Hepatocyte (in vitro differentiated cells): ENCODE measurements around the gene LMTK2.

ENCODE experiments used
- EZH2 ChIP-seq: fragments of 200-600 bp; sonication (generic); IDR thresholded peaks from 2 replicates; pipeline ENCODE4 v1.6.1; 2016; ENCODE audit warnings: antibody characterized with exemption, mild to moderate bottlenecking, borderline replicate concordance
- EZH2phosphoT487 ChIP-seq: fragments of 200-600 bp; sonication (generic); IDR thresholded peaks from one replicate; pipeline ENCODE4 v1.6.1; 2018; ENCODE audit warnings: antibody characterized with exemption, mild to moderate bottlenecking, low read depth, moderate library complexity; ENCODE audit not compliant: unreplicated experiment, severe bottlenecking
- TF ChIP-seq, protein P1 (sequence below): fragments of 200-600 bp; sonication (generic); IDR thresholded peaks from 2 replicates; pipeline ENCODE4 v1.5.1; 2016; ENCODE audit warnings: antibody characterized with exemption, mild to moderate bottlenecking; ENCODE audit not compliant: poor library complexity

DNA sequence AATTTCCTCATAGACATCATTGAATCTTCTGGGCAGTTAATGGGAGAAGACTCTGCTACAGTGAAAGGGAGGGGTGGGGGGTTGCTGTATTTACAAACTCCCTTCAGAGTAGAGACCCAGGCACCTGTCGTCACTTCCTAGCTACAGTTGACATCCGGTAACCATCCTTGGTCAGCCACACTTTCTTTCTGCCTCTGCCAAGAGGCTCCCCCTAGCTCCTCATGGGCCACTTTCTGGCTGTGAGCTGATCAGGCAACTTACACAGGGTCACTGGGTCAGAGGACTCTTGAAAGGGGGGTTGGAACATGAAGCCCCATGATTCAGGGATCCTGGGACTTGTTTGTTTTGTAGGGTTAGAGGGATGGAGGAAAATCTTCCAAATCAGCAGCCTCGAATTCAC, 144.1 kb downstream of the LMTK2 start:
- TF ChIP-seq, protein P1, sequence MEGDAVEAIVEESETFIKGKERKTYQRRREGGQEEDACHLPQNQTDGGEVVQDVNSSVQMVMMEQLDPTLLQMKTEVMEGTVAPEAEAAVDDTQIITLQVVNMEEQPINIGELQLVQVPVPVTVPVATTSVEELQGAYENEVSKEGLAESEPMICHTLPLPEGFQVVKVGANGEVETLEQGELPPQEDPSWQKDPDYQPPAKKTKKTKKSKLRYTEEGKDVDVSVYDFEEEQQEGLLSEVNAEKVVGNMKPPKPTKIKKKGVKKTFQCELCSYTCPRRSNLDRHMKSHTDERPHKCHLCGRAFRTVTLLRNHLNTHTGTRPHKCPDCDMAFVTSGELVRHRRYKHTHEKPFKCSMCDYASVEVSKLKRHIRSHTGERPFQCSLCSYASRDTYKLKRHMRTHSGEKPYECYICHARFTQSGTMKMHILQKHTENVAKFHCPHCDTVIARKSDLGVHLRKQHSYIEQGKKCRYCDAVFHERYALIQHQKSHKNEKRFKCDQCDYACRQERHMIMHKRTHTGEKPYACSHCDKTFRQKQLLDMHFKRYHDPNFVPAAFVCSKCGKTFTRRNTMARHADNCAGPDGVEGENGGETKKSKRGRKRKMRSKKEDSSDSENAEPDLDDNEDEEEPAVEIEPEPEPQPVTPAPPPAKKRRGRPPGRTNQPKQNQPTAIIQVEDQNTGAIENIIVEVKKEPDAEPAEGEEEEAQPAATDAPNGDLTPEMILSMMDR: no peak
- no peak for TF ChIP-seq EZH2phosphoT487
- TF ChIP-seq EZH2: no peak
